Measurements from ENCODE around the gene HEMGN. TPM values are rescaled to one million over a fixed set of nuclear protein-coding genes. Genes with fewer than 3 reads are reported as not detected.

The HEMGN gene
- polyA plus RNA-seq, 1 donor from 2014 or later, result not detected

- TF ChIP-seq POLR2AphosphoS5 (IDR thresholded peaks at IDR 0.05), result no peak
- TF ChIP-seq, protein P1, sequence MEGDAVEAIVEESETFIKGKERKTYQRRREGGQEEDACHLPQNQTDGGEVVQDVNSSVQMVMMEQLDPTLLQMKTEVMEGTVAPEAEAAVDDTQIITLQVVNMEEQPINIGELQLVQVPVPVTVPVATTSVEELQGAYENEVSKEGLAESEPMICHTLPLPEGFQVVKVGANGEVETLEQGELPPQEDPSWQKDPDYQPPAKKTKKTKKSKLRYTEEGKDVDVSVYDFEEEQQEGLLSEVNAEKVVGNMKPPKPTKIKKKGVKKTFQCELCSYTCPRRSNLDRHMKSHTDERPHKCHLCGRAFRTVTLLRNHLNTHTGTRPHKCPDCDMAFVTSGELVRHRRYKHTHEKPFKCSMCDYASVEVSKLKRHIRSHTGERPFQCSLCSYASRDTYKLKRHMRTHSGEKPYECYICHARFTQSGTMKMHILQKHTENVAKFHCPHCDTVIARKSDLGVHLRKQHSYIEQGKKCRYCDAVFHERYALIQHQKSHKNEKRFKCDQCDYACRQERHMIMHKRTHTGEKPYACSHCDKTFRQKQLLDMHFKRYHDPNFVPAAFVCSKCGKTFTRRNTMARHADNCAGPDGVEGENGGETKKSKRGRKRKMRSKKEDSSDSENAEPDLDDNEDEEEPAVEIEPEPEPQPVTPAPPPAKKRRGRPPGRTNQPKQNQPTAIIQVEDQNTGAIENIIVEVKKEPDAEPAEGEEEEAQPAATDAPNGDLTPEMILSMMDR (IDR thresholded peaks at IDR 0.05; ENCODE audit: poor library complexity, severe bottlenecking), result no peak
- TF ChIP-seq, protein P2, sequence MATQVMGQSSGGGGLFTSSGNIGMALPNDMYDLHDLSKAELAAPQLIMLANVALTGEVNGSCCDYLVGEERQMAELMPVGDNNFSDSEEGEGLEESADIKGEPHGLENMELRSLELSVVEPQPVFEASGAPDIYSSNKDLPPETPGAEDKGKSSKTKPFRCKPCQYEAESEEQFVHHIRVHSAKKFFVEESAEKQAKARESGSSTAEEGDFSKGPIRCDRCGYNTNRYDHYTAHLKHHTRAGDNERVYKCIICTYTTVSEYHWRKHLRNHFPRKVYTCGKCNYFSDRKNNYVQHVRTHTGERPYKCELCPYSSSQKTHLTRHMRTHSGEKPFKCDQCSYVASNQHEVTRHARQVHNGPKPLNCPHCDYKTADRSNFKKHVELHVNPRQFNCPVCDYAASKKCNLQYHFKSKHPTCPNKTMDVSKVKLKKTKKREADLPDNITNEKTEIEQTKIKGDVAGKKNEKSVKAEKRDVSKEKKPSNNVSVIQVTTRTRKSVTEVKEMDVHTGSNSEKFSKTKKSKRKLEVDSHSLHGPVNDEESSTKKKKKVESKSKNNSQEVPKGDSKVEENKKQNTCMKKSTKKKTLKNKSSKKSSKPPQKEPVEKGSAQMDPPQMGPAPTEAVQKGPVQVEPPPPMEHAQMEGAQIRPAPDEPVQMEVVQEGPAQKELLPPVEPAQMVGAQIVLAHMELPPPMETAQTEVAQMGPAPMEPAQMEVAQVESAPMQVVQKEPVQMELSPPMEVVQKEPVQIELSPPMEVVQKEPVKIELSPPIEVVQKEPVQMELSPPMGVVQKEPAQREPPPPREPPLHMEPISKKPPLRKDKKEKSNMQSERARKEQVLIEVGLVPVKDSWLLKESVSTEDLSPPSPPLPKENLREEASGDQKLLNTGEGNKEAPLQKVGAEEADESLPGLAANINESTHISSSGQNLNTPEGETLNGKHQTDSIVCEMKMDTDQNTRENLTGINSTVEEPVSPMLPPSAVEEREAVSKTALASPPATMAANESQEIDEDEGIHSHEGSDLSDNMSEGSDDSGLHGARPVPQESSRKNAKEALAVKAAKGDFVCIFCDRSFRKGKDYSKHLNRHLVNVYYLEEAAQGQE (IDR thresholded peaks at IDR 0.05; ENCODE audit: borderline replicate concordance), result no peak
- Histone ChIP-seq H3K9me3 (ENCODE audit: low read length) (no peaks in the 10 kb centered on the region), H3K36me3 (ENCODE audit: insufficient read depth, low read length) (no peaks in the 10 kb centered on the region), H3K4me3 (ENCODE audit: low read length) (no peak overlapping the region), H3K9me2 (ENCODE audit: insufficient read depth, low read length) (no peaks in the 10 kb centered on the region), H3K4me2 (ENCODE audit: low read length) (no peak overlapping the region), H2AFZ (ENCODE audit: low read depth, low read length) (no peak overlapping the region), H3K27me3 (ENCODE audit: insufficient read depth, low read depth, low read length) (no peaks in the 10 kb centered on the region), H3K79me2 (replicated peaks; ENCODE audit: insufficient read depth, low read length) (no peaks in the 10 kb centered on the region), H3F3A (ENCODE audit: insufficient read depth, low read length, poor library complexity, severe bottlenecking) (no peaks in the 10 kb centered on the region), H3K9ac (ENCODE audit: low read length) (no peak overlapping the region), H4K20me1 (ENCODE audit: insufficient read depth) (no peaks in the 10 kb centered on the region), H3K27ac (ENCODE audit: low read length) (no peak overlapping the region)
These were observed 42.2 kb downstream of the HEMGN start for GRCh38 chr9:97895695-97896332.

DNA sequence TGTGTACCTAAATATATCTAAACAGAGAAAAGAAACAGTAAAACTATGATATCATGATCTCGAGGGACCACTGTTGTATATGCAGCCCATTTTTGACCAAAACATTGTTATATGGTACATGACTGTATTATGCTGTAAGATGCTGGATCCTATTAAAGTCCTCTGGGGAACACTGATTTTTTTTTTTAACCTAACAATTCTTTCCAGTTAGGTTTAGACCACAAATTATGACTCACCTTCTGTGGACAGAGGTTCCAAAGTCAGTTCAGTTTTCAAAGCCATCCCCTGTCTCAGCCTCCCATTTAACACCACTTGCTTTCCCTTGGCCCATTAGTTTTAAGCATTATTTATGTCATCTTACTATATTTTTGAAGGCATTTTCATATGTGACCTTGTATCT is 42.8 kb downstream of the HEMGN start:
- no peak for TF ChIP-seq EP300 (conservative IDR thresholded peaks at IDR 0.05; ENCODE audit: poor library complexity, severe bottlenecking)
- TF ChIP-seq, protein P1 (IDR thresholded peaks at IDR 0.05; ENCODE audit: poor library complexity, severe bottlenecking), result no peak
- TF ChIP-seq POLR2AphosphoS5 (IDR thresholded peaks at IDR 0.05), result no peak
- TF ChIP-seq TAF1 (IDR thresholded peaks at IDR 0.05; ENCODE audit: low read depth), result no peak
- no peak for TF ChIP-seq EZH2 (IDR thresholded peaks at IDR 0.05; ENCODE audit: borderline replicate concordance, insufficient read depth, low read length, poor library complexity, severe bottlenecking)
- TF ChIP-seq, protein P2 (IDR thresholded peaks at IDR 0.05; ENCODE audit: borderline replicate concordance), result no peak
- TF ChIP-seq RAD21 (conservative IDR thresholded peaks at IDR 0.05), result no peak
- no peak for TF ChIP-seq MXI1 (conservative IDR thresholded peaks at IDR 0.05; ENCODE audit: poor library complexity, severe bottlenecking)
- TF ChIP-seq SMC3 (conservative IDR thresholded peaks at IDR 0.05; ENCODE audit: poor library complexity), result no peak
- H3K9me2 ChIP-seq (ENCODE audit: insufficient read depth, low read length), result no peaks in the 10 kb centered on the region
- H3K9me3 ChIP-seq (ENCODE audit: low read length), result no peaks in the 10 kb centered on the region

More for the DNA sequence above, 42.8 kb downstream of the HEMGN start:
- Histone ChIP-seq H3K9ac (ENCODE audit: low read length) (no peak overlapping the region), H3K4me2 (ENCODE audit: low read length) (no peak overlapping the region), H3K79me2 (replicated peaks; ENCODE audit: insufficient read depth, low read length) (no peaks in the 10 kb centered on the region), H4K20me1 (ENCODE audit: insufficient read depth) (no peaks in the 10 kb centered on the region), H3K4me3 (ENCODE audit: low read length) (no peak overlapping the region), H3K27ac (ENCODE audit: low read length) (no peak overlapping the region), H3K27me3 (ENCODE audit: insufficient read depth, low read depth, low read length) (no peaks in the 10 kb centered on the region), H2AFZ (ENCODE audit: low read depth, low read length) (no peak overlapping the region), H3F3A (ENCODE audit: insufficient read depth, low read length, poor library complexity, severe bottlenecking) (no peaks in the 10 kb centered on the region), H3K36me3 (ENCODE audit: insufficient read depth, low read length) (no peaks in the 10 kb centered on the region)
